Caco-2 (cell line): ENCODE measurements around the gene POLR2L. TPM values are rescaled to one million over a fixed set of nuclear protein-coding genes. Genes with fewer than 3 reads are reported as not detected.

Source experiments
- BruUV-seq: library from RNA; stranded (reverse); fragments of 400-500 nt; replicated peaks from 2 replicates; lab custom pipeline; 2021; lab: Mats Ljungman, UMichigan
- CTCF ChIA-PET: fragments of 300-600 bp; sonication (Branson Sonifier 250); formaldehyde crosslinking; loops from one replicate; lab custom pipeline; 2022; ENCODE audit warnings: antibody characterized with exemption; lab: Charles Lee
- POLR2A ChIA-PET: fragments of 300-600 bp; sonication (Branson Sonifier 250); formaldehyde crosslinking; loops from one replicate; lab custom pipeline; 2022; ENCODE audit warnings: antibody characterized with exemption; lab: Charles Lee
- DNase-seq, 2 experiments: peaks; one replicate each; pipeline versions ENCODE4 v3.0.0 to v3.0.0-alpha.2; 2020 to 2022
- H3K27me3 ChIP-seq: replicated peaks from 2 replicates; pipeline ENCODE4 v1.6.0; 2011; ENCODE audit warnings: low read length; ENCODE audit not compliant: control insufficient read depth, insufficient read depth
- H3K36me3 ChIP-seq: 2 replicates; pipeline ENCODE4 v1.5.1; 2011; ENCODE audit warnings: low read length; ENCODE audit not compliant: control insufficient read depth, insufficient read depth
- H3K4me1 ChIP-seq: fragments of 250-450 bp; sonication (Bioruptor Pico); 2 replicates; pipeline ENCODE4 v1.5.1; 2020; ENCODE audit warnings: mild to moderate bottlenecking
- H3K4me3 ChIP-seq: 2 replicates; pipeline ENCODE4 v1.5.1; 2011; ENCODE audit warnings: low read depth, mild to moderate bottlenecking, control low read depth, low read length
- H3K9me3 ChIP-seq: fragments of 250-450 bp; sonication (Bioruptor Pico); 2 replicates; pipeline ENCODE4 v1.5.1; 2020; ENCODE audit warnings: mild to moderate bottlenecking, moderate library complexity
- H3K27ac Mint-ChIP-seq: one replicate; pipeline ENCODE4 v1.8.0; 2022; ENCODE audit warnings: mixed read lengths; ENCODE audit not compliant: unreplicated experiment
- H3K27me3 Mint-ChIP-seq: one replicate; pipeline ENCODE4 v1.8.0; 2022; ENCODE audit warnings: mixed read lengths; ENCODE audit not compliant: insufficient read depth, unreplicated experiment
- H3K36me3 Mint-ChIP-seq: one replicate; pipeline ENCODE4 v1.8.0; 2022; ENCODE audit warnings: mild to moderate bottlenecking, mixed read lengths; ENCODE audit not compliant: insufficient read depth, unreplicated experiment
- H3K4me1 Mint-ChIP-seq: one replicate; pipeline ENCODE4 v1.8.0; 2022; ENCODE audit warnings: low read depth, mixed read lengths; ENCODE audit not compliant: unreplicated experiment
- H3K4me3 Mint-ChIP-seq: one replicate; pipeline ENCODE4 v1.8.0; 2022; ENCODE audit warnings: mild to moderate bottlenecking, moderate library complexity, mixed read lengths; ENCODE audit not compliant: unreplicated experiment
- H3K9me3 Mint-ChIP-seq: one replicate; pipeline ENCODE4 v1.8.0; 2022; ENCODE audit warnings: mixed read lengths; ENCODE audit not compliant: unreplicated experiment
- intact Hi-C: fragments of 100-400 bp; cut with micrococcal nuclease; formaldehyde crosslinking; loops from one replicate; pipeline ENCODE4 v1.10.0; 2022; ENCODE audit not compliant: unreplicated experiment
- total RNA-seq: library from RNA; stranded (reverse); gene quantifications from 2 replicates; pipeline ENCODE4 v1.2.3, GENCODE V29; 2022
- TF ChIP-seq, protein P1 (sequence below), 2 experiments: fragments of 200-600 bp in 1 of 2; IDR thresholded peaks; 1 replicate in 1 of 2; 2 replicates in 1 of 2; pipeline versions ENCODE4 v1.5.1 to v1.8.0; 2011 to 2022; ENCODE audit warnings: antibody characterized with exemption in 1 of 2, control low read depth in 1 of 2, inconsistent platforms in 1 of 2, low read depth in 1 of 2, low read length in 1 of 2, mild to moderate bottlenecking in 1 of 2, moderate library complexity in 1 of 2; ENCODE audit not compliant: insufficient read depth in 1 of 2, severe bottlenecking in 1 of 2, unreplicated experiment in 1 of 2

Gene POLR2L
- total RNA-seq, 1 experiment from 2014 or later, result 139 TPM

DNA sequence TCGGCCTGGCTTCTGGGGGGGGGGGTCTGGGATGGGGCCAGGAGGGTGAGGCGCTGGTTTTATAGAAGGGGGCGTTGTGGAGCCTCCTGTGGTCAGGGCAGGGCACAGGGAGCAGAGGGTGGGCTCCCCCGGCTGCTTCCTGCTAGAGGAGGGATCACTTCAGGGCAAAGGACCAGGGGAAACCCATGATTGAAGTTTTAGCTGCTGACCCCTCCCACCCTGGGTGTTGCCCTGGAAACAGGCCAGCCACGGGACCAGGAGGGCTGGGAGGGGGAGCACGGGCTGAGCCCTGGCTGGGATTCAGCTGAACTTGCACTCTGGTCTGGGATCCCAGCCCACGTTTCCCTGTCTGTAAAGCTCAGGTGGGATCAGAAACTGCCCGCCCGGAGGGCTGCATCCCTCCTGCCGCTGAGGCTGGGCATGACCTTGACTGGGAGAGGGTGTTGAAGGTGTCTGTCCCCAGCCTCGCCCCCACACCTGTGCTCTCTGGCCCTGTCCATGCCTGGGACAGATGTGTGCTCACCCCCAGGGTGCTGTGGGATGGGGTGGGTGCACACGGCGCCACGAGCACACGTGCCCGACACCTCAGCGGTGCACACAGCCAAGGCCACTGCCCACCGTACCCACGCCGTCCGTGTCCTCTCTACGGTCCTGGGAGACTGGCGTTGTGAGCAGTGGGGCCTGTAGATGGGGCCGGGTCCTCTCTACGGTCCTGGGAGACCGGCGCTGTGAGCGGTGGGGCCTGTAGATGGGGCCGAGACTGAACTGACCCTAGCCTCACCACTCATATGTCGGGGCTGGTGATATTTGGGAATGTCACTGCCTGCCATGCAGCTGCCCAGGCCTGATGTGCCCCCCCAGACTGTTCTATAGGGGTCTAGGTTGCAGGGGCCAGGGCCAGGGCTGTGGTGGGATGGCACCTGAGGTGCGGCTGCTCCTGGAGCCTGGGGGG lies 2.6 kb upstream of the POLR2L start:
- H3K4me3 Mint-ChIP-seq, result peak overlapping the region; percentile 90
- peak overlapping the region; percentile 88 for H3K27ac Mint-ChIP-seq
- ChIA-PET POLR2A (interaction anchor here (0.6 kb wide), 1 partner anchor 36 kb away, joined by 4 read pairs; the partner anchor contains the start of gene RPLP2), CTCF (interaction anchor here (0.5 to 0.7 kb wide), 3 partner anchors 231 to 845 kb away, joined by 3 to 5 read pairs (median 4); no protein-coding TSS in a partner anchor)
- Histone ChIP-seq H3K4me1 (peaks cover 37% of the 10 kb centered on the region), H3K9me3 (no peaks in the 10 kb centered on the region), H3K27me3 (no peaks in the 10 kb centered on the region), H3K36me3 (peaks cover 1% of the 10 kb centered on the region; the same call in 1 of the 2 replicates), H3K4me3 (peak overlapping the region; percentile 68; the same call in 1 of the 2 replicates)
- H3K4me1 Mint-ChIP-seq, result peaks cover 11% of the 10 kb centered on the region
- intact Hi-C loops, result no loop called here
- DNase-seq, result peak in 1 of 2 experiments; percentile 67
- BruUV-seq, result no TSS peak
- H3K36me3 Mint-ChIP-seq, result peaks cover 48% of the 10 kb centered on the region
- H3K9me3 Mint-ChIP-seq, result no peaks in the 10 kb centered on the region
- TF ChIP-seq, protein P1, sequence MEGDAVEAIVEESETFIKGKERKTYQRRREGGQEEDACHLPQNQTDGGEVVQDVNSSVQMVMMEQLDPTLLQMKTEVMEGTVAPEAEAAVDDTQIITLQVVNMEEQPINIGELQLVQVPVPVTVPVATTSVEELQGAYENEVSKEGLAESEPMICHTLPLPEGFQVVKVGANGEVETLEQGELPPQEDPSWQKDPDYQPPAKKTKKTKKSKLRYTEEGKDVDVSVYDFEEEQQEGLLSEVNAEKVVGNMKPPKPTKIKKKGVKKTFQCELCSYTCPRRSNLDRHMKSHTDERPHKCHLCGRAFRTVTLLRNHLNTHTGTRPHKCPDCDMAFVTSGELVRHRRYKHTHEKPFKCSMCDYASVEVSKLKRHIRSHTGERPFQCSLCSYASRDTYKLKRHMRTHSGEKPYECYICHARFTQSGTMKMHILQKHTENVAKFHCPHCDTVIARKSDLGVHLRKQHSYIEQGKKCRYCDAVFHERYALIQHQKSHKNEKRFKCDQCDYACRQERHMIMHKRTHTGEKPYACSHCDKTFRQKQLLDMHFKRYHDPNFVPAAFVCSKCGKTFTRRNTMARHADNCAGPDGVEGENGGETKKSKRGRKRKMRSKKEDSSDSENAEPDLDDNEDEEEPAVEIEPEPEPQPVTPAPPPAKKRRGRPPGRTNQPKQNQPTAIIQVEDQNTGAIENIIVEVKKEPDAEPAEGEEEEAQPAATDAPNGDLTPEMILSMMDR (IDR thresholded peaks at IDR 0.05; ENCODE audit: insufficient read depth in 1 of 2, low read depth in 1 of 2, low read length in 1 of 2, severe bottlenecking in 1 of 2, unreplicated experiment in 1 of 2), result no peak
- H3K27me3 Mint-ChIP-seq, result no peaks in the 10 kb centered on the region

DNA sequence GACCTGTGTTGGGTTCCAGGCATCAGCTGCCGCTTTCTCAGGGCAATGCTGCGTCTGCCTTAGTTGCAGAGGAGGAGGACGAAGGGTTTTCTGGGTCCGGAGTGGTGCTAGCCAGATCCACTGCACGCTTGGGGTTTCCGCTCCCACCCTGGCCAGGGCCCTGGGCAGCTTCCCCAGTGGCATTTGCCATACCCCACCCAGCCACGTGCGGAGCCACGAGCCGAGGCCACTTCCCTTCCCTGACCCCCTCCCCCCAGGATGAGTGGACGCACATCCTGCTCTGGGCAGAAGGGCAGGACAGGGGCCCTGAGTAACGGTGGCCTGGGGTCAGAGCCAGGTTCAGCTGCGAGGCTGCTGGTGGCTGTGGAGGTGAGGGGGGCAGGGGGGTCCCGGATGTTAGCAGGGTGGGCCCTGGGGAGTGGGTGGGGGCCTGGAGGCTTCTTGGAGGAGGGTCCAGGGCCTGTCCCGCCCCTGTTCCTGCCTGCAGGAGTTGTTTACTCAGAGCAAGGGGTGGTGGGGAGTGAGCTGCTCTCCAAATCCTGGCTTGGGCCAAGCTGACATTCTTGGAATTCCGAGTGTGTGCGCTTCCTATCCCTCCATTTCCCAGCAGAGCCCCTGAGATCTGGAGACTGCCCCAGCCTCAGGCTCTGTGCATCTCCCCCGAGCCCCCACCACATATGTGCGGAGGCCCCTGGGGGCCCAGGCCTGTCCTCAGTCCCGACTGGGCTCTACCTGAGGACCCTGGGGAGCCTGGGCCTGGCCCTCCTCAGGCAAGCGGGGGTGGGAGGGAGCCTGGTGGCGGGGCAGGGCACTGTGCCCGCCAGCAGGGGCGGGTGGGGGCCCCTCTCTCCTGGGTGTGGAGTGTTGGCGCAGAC lies 1.7 kb upstream of the POLR2L start:
- intact Hi-C loops, result loop anchor here (1.0 kb wide), 1 partner anchor 11 kb away; no protein-coding TSS in a partner anchor
- peak; percentile 79 to 86 for DNase-seq
- Histone ChIP-seq H3K9me3 (no peaks in the 10 kb centered on the region), H3K4me3 (peak overlapping the region; percentile 68), H3K36me3 (peaks cover 3% of the 10 kb centered on the region), H3K27me3 (no peaks in the 10 kb centered on the region), H3K4me1 (peaks cover 34% of the 10 kb centered on the region)
- TF ChIP-seq, protein P1 (IDR thresholded peaks at IDR 0.05; ENCODE audit: insufficient read depth in 1 of 2, low read depth in 1 of 2, low read length in 1 of 2, severe bottlenecking in 1 of 2, unreplicated experiment in 1 of 2), result peak in 1 of 2 experiments; percentile 5
- no peaks in the 10 kb centered on the region for H3K9me3 Mint-ChIP-seq
- peaks cover 52% of the 10 kb centered on the region for H3K36me3 Mint-ChIP-seq
- POLR2A ChIA-PET, result interaction anchor here (0.6 to 1.2 kb wide), 2 partner anchors 10 to 35 kb away, joined by 4 read pairs; partner anchors contain the start of gene RPLP2
- CTCF ChIA-PET, result interaction anchor here (0.5 to 1.3 kb wide), 5 partner anchors 10 to 846 kb away, joined by 3 to 5 read pairs (median 4); no protein-coding TSS in a partner anchor
- no peaks in the 10 kb centered on the region for H3K27me3 Mint-ChIP-seq
- peaks cover 12% of the 10 kb centered on the region for H3K4me1 Mint-ChIP-seq
- peak overlapping the region; percentile 88 for H3K27ac Mint-ChIP-seq
- BruUV-seq, result no TSS peak
- peak overlapping the region; percentile 90 for H3K4me3 Mint-ChIP-seq
